H1 (cell line): ENCODE results near the gene CORO2B.

Source experiments
- EZH2 ChIP-seq: fragments of 200-600 bp; sonication (generic); IDR thresholded peaks from 2 replicates; pipeline ENCODE4 v1.7.1; 2012; ENCODE audit warnings: low read depth, mild to moderate bottlenecking, moderate library complexity, low read length, inconsistent platforms; ENCODE audit not compliant: severe bottlenecking
- TAF1 ChIP-seq: IDR thresholded peaks from 2 replicates; pipeline ENCODE4 v1.6.1; 2011; ENCODE audit warnings: mild to moderate bottlenecking, low read depth, low read length

- no peak for TF ChIP-seq TAF1
- TF ChIP-seq EZH2: no peak
These were observed 23.8 kb upstream of the CORO2B start for GRCh38 chr15:68554721-68555678.
